PC-3 (cell line): ENCODE measurements around the gene KIF3A.

Source experiments
- CTCF ChIP-seq: fragments of 300-600 bp; sonication (generic); conservative IDR thresholded peaks from 2 replicates; pipeline ENCODE4 v1.5.1; 2017; ENCODE audit warnings: antibody characterized with exemption, low read depth, mild to moderate bottlenecking, low read length
- EZH2 ChIP-seq: fragments of 300-600 bp; sonication (generic); IDR thresholded peaks from one replicate; pipeline ENCODE4 v1.6.1; 2017; ENCODE audit warnings: antibody characterized with exemption, mild to moderate bottlenecking, low read length; ENCODE audit not compliant: unreplicated experiment

GRCh38 chr5:132669966-132670882 is 67.1 kb downstream of the KIF3A start:
- TF ChIP-seq CTCF (no peak), EZH2 (no peak)
